Osteocyte (in vitro differentiated cells): ENCODE measurements around the gene ZNF367. TPM values are rescaled to one million over a fixed set of nuclear protein-coding genes. Genes with fewer than 3 reads are reported as not detected.

Experiments
- DNase-seq: peaks from one replicate; pipeline ENCODE4 v3.0.0; 2021; ENCODE audit warnings: mixed read lengths; ENCODE audit not compliant: unreplicated experiment; ENCODE audit errors: extremely low spot score
- H3K27ac Mint-ChIP-seq: one replicate; pipeline ENCODE4 v1.8.0; 2021; ENCODE audit warnings: mild to moderate bottlenecking, mixed read lengths; ENCODE audit not compliant: unreplicated experiment
- H3K27me3 Mint-ChIP-seq: one replicate; pipeline ENCODE4 v1.8.0; 2021; ENCODE audit warnings: mixed read lengths; ENCODE audit not compliant: unreplicated experiment
- H3K36me3 Mint-ChIP-seq: one replicate; pipeline ENCODE4 v1.8.0; 2021; ENCODE audit warnings: mixed read lengths; ENCODE audit not compliant: unreplicated experiment
- H3K4me1 Mint-ChIP-seq: one replicate; pipeline ENCODE4 v1.8.0; 2021; ENCODE audit warnings: mixed read lengths; ENCODE audit not compliant: unreplicated experiment
- H3K4me3 Mint-ChIP-seq: one replicate; pipeline ENCODE4 v1.8.0; 2021; ENCODE audit warnings: mild to moderate bottlenecking, moderate library complexity, mixed read lengths; ENCODE audit not compliant: unreplicated experiment
- H3K9me3 Mint-ChIP-seq: one replicate; pipeline ENCODE4 v1.8.0; 2021; ENCODE audit warnings: mixed read lengths; ENCODE audit not compliant: unreplicated experiment
- total RNA-seq: library from RNA; stranded (reverse); gene quantifications from 2 replicates; pipeline ENCODE4 v1.2.1, GENCODE V29; 2021
- TF ChIP-seq, protein P1 (sequence below): fragments of 200-600 bp; sonication (generic); IDR thresholded peaks from 2 replicates; pipeline ENCODE4 v1.5.0; 2021; ENCODE audit warnings: antibody characterized with exemption, mild to moderate bottlenecking, moderate library complexity

ZNF367 gene
- total RNA-seq, 1 donor from 2014 or later = 2.3 TPM

DNA sequence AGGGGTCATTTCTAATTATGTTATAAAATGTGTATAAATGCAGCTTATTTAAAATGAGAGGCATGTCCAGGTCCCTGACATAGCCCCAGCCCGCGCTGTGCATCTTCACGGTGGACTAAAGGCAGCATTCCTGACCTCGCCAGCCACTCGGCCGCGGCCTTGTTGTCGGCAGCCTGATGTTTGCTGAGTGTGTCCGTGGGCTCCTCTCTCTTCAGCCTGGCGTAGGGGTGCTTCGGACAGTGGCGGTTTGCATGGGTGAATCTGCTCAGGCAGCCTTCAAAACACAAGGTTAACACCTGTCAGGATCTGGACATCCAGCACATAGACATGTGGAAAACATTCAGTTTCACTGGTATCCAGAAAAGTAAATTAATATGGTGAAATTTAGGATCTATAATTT, 25.9 kb downstream of the ZNF367 start:
- H3K27ac Mint-ChIP-seq = no peak overlapping the region
- no peak for DNase-seq
- TF ChIP-seq, protein P1, sequence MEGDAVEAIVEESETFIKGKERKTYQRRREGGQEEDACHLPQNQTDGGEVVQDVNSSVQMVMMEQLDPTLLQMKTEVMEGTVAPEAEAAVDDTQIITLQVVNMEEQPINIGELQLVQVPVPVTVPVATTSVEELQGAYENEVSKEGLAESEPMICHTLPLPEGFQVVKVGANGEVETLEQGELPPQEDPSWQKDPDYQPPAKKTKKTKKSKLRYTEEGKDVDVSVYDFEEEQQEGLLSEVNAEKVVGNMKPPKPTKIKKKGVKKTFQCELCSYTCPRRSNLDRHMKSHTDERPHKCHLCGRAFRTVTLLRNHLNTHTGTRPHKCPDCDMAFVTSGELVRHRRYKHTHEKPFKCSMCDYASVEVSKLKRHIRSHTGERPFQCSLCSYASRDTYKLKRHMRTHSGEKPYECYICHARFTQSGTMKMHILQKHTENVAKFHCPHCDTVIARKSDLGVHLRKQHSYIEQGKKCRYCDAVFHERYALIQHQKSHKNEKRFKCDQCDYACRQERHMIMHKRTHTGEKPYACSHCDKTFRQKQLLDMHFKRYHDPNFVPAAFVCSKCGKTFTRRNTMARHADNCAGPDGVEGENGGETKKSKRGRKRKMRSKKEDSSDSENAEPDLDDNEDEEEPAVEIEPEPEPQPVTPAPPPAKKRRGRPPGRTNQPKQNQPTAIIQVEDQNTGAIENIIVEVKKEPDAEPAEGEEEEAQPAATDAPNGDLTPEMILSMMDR = no peak
- H3K27me3 Mint-ChIP-seq = no peaks in the 10 kb centered on the region
- peaks cover 3% of the 10 kb centered on the region for H3K4me1 Mint-ChIP-seq
- H3K36me3 Mint-ChIP-seq = no peaks in the 10 kb centered on the region
- no peaks in the 10 kb centered on the region for H3K9me3 Mint-ChIP-seq
- H3K4me3 Mint-ChIP-seq = no peak overlapping the region

DNA sequence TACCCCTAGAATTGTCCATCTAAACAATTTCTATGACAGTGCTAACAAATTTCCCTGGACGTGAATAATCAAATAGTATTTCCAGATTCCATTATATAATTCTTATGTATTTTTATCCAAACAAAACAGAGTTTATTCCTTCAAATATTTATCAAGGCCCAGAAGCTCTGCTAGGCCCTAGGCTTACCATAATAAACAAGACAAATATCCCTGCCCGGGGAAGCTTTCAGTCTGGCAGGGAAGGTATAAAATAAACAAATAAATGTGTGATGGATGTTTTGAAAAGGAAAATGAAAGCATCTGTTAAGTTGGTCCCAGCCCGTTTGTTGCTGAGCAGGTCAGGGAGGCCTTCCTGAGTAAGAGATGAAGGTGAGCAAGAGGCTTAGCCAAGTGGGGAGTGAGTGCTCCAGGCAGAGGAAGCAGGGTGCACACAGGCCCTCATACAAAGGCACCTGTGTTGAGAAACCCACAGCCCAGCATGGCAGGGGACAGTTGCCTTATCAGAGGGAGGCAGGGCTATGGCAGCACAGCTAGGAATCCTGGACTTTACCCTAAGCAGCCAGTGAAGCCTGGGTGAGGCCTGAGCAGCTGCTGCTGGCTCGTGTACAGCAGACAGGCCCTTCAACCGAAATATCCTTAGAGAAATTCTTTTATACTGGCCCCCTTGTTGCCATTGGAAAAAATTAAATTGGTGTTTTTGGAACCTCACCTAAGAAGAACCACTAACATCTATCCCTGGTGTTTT, 27.0 kb downstream of the ZNF367 start:
- TF ChIP-seq, protein P1 = no peak
- peak overlapping the region; percentile 75 for H3K27ac Mint-ChIP-seq

DNA sequence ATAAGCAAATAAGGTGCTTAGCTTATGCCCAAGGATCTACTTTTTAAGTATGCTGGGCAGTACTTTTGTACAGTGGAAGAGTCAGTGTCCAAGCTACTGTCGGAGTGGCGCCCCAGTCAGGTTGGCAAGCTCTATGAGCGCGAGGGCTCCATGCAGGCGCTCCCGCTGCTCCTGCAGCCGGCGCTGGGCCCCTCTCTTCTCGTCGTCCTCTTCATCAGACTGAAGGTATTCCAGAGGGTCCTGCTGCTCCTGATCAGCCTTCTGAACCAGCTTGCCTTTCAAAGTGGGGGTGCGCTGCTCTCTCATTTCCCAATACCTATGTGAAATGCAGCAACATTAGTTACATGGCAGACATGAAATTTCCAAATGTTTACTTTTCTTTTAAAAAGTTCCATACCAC, 30.0 kb downstream of the ZNF367 start:
- Mint-ChIP-seq H3K36me3 (no peaks in the 10 kb centered on the region), H3K27me3 (no peaks in the 10 kb centered on the region), H3K9me3 (no peaks in the 10 kb centered on the region), H3K27ac (no peak overlapping the region), H3K4me1 (peaks cover 12% of the 10 kb centered on the region), H3K4me3 (no peak overlapping the region)
- TF ChIP-seq, protein P1 = no peak
- no peak for DNase-seq

More for the DNA sequence above, 27.0 kb downstream of the ZNF367 start:
- no peaks in the 10 kb centered on the region for H3K9me3 Mint-ChIP-seq
- DNase-seq = no peak
- no peaks in the 10 kb centered on the region for H3K27me3 Mint-ChIP-seq
- no peaks in the 10 kb centered on the region for H3K36me3 Mint-ChIP-seq
- H3K4me1 Mint-ChIP-seq = peaks cover 3% of the 10 kb centered on the region
- no peak overlapping the region for H3K4me3 Mint-ChIP-seq

DNA sequence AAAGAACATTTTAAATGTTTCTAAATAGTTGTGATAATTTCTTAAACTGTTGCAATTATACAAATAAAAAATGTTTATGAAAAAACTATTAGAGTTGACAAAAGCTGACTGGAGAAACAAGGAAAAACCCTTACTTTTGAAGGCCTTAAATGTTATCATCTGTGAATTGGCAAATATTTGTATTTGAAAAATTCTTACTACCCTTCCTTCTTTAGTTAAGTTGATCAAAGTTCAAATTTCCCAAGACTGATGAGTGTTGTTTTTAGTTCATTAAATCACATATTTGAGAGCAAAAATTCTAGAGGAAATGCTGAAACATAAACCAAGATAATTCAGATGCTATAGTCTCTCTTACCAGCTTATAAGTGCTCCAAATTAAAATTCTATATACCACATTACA, 32.0 kb downstream of the ZNF367 start:
- peaks cover 29% of the 10 kb centered on the region for H3K4me1 Mint-ChIP-seq
- H3K27me3 Mint-ChIP-seq = no peaks in the 10 kb centered on the region
- no peaks in the 10 kb centered on the region for H3K9me3 Mint-ChIP-seq
- DNase-seq = no peak
- no peak overlapping the region for H3K4me3 Mint-ChIP-seq
- peaks cover 7% of the 10 kb centered on the region for H3K36me3 Mint-ChIP-seq
- no peak overlapping the region for H3K27ac Mint-ChIP-seq
- TF ChIP-seq, protein P1 = no peak

DNA sequence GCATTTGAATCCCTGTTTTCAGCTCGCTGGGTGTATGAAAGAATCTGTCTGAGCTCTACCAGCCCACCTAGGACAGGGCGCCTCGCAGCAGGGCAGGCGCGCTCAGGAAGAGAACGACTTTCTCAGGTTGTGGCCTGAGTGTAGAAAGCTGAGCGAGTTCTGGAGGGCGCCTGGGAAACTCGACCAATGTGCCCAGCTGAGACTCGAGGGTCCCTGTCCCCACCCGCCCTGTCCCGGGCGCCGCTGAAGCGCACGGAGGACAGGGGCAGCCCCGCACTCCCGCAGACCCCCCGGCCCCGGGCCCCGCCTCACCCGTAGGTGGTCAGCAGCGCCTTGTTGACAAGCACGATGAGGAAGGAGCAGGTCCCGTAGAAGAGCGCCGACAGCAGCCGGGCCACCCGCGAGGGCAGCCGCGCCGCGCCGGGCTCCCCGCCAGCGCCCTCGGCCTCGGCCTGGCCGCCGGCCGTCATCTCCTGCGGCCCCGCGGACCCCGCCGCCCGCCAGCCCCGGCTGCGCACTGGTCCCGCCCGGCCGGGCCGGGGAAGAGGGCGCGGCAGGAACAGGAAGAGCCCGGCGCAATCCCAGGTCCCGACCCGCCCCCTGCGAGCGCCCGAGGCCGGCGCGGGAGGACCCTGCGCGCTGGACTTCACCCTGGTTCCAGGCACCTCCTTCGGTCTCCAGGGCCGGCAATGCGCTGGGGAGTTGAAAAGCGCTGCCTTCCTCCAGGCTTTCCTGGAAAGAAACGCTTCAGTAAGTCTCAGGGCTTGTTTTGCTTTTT, 34.8 kb downstream of the ZNF367 start, which contains the start of gene SLC35D2:
SLC35D2 (minus strand) TSS at position 547 of the 778 bp plus-strand sequence; CDS start at position 470, 77 bp downstream.
- Mint-ChIP-seq H3K36me3 (peaks cover 11% of the 10 kb centered on the region), H3K4me3 (peak within 1 kb of the TSS; percentile 86), H3K27me3 (no peaks in the 10 kb centered on the region), H3K9me3 (no peaks in the 10 kb centered on the region), H3K4me1 (peaks cover 39% of the 10 kb centered on the region), H3K27ac (peak within 1 kb of the TSS; percentile 83)
- TF ChIP-seq, protein P1 = no peak
- peak; percentile 84 for DNase-seq
